Measurements from ENCODE around the gene BRSK2.

BRSK2 gene

DNA sequence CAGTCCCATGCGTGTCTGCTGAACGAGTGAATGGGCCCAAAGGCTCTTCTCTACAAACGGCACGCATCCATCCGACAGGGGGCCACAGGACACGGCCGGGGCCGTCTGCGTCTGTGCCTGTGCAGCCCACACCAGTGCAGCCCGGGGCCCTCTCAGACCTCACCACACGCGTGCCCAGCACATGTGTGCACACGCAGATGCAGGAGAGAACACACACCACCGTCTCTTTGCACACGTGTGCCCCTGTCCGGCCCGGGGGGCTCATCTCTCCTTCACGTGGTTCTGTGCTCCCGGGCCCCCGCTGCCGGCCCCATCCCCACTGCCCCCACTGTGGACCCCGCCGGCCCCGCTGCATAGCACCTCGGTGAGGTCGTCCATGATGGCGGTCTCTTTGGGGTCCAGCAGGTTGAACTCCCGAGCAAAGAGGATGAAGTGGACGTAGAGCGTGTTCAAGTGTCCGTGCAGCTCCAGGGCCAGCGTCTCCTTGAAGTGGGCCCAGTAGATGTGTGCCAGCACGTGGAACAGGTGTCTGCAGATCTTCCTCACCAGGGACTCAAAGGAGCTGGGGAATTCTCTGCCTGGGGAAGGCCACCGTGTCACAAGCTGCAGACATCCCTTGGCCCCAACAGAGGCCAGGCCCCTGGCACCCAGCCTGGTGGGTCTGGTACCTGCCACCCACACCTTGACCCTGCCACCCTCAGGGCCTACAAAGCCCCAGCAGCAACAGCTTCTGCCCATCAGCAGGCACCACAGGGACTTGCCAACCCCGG lies 80.4 kb downstream of the BRSK2 start:
- DNase-seq: no peak

DNA sequence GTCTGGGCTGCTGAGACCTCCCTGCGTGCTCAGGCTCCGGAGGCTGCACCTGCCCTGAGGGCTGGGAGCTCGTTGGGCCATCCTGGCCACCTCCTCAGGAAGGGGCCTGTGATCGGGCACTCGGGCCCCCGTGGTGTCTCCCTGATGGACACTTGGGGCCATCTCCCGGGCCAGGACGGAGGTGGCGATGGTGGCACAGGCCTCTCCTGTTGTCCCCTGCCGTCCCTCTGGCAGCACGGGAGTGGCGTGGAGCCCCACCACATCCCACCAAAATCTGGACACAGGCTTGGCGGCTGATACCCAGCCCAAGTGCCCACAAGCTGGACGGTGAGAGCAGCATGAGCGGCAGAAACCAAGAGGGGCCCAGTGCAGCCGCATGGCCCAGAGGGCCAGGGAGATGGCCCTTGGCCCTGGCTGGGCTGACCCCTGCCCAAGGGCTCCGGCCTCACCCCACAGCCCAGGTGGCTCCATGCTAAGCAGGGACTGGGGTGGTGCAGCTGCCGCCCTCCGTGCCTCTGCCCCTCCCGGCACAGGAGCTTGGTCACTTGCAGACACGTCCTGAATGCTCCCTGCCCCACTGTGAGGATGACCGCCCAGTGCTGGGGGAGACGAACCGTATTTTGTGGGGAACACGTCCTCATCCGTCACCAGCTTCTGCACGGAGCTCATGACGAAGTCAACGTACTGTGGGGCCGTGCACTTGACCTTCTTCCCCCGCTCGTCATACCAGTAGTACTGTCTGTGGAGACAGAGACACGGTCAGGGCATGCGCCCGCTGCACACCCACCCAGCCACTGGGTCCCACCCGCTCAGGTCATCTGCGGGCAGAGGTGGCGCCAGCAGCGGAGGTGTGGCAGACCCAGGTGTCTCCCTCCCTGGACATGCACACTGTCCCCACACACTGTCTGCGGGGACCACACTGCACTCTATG lies 81.2 kb downstream of the BRSK2 start:
- no peak for DNase-seq

DNA sequence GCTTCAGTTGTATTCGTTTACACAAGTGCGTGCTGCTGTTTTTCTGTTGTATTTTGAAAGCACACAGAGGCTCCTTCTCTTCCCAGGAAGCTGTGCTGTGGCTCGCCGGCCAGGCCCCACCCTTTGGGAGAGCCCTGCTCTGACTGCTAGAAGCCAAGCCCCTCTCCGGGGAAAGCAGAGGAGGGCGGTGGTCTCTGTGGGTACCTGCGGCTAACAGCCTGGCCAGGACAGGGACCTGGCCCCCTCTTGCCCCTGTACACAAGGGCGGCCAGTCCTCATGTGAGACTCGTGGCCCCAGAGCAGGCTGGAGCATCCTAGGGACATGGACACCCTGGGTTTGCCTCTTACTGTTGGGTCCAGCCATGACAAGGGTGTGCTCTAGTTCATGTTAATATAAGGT lies 82.0 kb downstream of the BRSK2 start:
- no peak for DNase-seq

DNA sequence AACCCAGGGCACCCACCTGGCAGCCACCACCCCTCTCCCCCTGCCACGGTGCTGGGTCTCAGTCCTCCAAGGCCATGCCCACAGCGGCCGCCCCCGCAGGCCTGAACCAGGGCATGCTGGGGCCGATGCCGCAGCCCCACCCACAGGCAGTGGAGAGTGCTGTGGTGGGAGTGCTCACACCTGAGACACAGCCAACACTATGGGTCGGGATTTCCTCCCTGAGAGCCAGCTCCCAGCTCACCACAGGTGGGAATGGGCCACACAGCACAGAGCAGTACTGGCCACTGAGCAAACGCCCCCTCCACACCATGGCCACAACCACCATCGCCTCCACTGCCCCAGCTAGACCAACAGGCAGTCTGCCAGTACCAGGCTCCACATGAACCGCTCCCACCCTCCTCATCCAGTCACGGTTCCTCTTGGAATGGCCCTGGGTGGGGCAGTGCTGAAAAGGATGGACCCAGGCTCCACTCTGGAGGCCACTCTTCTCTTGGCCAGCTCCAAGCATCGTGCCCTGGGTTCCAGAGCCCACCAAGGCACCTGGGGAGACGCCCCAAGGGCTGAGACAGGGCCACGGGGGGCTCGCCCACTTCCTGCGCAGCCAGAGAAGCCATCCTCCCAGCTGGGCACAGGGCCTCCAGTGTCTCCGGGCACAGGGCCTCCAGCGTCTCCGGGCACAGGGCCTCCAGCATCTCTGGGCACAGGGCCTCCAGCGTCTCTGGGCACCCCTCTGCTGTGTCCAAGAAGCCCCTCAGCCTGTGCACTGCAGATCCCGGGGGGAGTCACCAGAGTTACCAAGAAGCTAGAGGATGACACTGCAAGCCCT lies 82.7 kb downstream of the BRSK2 start:
- DNase-seq: no peak

DNA sequence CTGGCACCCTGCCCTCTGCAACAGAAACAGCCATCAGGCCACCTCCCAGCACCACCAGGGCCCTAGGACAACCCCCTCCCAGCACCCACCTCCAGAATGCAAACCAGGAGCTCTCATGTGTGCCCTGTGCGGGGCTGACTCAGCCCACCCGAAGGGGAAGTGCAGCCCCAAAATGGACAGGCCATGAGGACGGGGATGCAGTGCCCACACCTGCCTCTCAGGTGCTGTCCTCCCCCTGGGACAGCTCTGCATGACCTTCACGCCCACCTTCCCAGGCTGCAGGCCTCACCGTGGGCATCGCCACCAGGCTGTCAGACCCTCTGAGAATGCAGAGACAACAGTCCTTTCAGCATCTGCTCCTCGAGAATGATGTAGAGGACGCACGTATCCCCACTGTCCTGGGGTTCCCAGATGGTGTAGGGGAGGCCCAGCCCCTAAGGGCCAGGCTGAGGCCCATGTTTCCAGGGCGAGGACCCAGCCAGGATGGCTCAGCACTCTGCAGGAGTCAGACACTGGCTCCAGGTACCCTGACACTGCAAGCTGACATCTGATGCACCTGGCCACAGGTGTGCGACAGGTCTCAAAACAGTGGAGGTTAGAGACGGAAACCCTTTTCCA lies 83.4 kb downstream of the BRSK2 start:
- no peak for DNase-seq

DNA sequence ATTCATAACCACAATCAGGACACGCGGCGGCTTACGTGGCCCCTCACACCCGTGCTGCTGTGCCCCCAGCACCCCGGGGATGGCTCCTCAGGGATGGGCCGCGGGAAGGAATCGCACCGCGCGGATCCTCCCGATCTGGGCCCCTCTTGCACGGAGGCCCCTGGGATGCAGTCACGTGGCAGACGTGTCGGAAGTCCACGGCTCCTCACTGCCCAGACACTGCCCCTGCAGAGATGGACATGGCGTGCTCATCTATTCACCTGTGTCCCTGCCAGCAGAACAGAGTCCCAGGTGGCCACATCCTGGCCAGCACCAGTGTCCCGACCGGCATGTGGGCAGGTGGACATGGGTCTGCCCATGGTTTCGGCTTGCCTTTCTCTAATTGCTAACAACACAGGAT lies 84.1 kb downstream of the BRSK2 start:
- no peak for DNase-seq

DNA sequence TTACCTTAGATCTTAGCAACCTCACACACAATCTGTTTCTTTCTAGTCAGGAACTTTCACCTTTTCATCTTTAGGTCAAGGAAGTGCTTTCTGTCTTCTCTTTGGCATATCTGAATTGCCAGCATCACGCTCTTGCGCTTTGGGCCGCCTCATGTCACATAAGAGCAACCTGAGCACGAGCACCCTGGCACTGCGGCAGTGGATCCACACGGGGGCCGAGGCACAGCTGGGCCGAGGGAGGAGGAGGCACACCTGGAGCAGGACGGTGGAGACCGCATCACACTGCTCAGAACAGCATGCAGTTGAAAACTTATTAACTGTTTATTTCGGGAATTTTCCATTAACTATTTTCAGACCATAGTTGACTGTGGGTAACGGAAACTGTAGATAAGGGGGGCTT lies 86.1 kb downstream of the BRSK2 start:
- no peak for DNase-seq

DNA sequence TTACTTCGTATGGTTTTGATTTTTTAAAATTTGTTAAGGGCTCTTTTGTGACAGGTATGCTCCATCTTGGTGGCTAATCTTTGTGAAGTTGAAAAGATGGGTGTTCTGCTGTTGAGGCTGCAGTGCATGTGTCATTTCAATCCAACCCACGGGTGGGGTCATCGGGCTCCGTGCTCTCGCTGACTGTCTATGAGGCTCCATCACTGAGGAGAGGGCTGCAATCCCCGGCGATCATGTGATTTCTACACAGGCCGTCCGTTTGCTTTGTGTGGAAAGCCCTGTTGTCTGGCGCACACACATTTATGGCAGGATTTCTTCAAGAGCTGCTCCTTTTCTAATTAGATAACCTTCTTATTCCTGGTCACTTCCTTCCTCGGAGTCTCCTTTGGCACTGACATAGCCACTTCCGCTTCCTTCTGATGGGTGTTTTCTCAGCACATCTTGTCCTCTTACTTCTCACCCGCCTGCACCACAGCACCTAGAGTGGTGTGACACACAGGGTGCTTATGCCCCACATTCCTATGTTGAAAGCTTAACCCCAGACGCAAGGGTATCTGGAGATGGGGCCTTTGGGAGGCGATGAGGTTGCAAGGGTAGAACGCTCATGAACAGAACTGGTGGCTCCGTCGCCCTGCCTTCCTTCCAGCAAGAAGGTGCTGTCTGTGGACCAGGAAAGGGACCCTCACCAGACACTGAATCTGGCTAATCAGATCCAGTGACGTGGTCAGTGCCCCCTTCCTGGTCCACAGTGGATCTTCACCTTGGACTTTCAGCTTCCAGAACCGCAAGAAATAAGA lies 87.4 kb downstream of the BRSK2 start:
- no peak for DNase-seq

DNA sequence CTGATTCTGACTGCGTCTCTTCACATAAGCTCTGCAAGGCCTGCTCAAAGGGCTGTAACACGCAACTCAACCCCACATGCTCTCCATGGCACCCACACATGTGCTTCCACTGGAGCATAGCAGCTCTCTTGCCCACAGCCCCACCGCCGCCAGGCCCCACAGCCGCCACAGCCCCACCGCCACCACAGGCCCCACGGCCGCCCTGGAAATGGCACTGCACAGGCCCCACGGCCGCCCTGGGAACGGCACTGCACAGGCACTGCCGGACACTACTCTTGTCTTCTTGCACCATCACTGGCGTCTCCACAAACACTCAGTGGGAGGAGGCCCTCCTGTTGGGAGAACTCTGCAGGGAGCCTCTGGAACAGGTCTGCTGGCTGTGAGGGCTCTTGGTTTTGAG lies 88.3 kb downstream of the BRSK2 start:
- no peak for DNase-seq

DNA sequence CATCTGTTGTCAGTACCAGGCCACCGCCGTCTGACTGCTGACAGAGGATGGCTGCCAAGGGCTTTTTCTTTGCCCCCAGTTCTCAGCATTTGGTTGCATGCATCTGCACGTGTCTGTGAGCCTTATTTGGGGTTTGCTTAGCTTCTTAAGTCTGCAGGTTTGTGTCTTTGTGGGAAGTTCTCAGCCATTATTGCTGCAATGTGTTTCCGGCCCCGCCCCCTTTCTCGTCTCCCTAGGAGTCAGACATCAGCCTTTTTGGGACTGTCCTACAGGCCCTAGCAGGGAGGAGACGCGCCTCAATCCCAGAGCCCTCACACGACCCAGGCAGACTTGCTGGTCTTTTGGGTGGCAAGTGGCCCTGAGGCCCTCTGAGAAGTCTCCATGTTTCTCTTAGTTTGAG lies 88.8 kb downstream of the BRSK2 start:
- DNase-seq: no peak

DNA sequence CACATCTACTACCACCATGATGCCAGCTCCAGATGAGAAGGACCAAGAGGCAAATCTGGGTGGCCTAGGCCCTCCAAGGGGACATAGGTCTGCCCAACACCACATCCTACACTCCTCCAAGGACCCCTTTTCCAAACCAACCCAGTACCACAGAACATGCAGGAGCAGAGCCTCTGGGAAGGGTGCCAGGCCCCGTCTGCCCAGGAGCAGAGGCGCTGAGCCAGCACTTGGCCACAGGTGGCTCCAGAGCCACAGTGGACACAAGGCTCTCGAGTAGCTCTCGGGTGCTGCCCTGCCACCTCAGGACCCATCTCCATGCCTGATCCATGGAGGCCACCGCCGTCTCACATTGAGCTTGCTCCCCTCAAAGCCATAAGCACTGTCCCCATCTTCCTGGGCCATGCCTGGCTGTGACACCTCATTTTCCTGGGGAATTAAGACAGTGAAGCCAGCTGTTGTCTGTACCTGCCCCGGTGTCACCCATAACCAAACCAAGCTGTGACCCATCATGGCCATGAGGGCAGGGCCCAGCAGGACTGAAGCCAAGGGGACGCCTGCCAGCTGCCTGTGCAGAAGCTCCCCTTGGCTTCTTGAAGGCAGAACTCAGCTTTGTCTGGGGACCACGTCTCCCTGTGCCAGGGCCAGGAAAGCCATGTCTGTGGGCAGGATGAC lies 89.4 kb downstream of the BRSK2 start:
- no peak for DNase-seq

DNA sequence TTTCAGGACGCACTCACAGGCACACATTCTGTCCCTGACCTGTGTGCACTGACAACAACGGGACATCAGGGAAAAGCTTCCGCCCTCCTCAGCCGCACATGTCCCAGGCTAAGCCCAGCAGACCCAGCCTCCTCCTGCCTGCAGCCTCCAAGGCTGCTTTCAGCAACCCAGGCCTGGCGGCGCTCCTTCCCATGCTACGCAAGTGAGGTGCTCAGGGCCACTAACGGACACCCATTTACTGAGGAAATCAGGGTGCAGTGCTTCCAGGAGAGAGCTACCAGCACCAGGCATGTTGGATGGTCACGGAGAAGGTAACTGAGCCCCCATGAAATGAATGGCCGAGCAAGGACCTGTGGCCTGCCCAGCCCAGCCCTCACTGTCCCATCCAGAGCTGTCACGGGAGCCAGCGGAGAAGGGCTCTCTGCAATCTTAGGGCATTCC lies 90.0 kb downstream of the BRSK2 start:
- DNase-seq: no peak

DNA sequence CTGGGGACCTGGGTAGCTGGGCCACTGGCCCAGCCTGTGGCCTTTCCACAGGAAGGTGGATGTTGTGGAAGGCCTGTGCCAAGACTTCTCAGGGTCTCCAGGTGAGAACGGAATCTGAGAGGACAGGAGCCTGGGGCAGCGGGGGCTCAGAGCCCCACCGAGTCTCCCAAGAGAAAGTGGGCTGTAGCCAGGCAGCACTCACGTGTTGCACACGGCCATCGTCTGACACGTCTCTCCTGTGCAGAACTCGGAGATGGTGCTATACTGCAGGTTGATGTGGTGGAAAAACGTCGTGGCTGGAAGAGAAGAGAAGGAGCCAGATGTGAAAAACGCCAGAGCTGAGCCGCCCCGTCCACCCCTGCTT lies 90.4 kb downstream of the BRSK2 start:
- DNase-seq: no peak

DNA sequence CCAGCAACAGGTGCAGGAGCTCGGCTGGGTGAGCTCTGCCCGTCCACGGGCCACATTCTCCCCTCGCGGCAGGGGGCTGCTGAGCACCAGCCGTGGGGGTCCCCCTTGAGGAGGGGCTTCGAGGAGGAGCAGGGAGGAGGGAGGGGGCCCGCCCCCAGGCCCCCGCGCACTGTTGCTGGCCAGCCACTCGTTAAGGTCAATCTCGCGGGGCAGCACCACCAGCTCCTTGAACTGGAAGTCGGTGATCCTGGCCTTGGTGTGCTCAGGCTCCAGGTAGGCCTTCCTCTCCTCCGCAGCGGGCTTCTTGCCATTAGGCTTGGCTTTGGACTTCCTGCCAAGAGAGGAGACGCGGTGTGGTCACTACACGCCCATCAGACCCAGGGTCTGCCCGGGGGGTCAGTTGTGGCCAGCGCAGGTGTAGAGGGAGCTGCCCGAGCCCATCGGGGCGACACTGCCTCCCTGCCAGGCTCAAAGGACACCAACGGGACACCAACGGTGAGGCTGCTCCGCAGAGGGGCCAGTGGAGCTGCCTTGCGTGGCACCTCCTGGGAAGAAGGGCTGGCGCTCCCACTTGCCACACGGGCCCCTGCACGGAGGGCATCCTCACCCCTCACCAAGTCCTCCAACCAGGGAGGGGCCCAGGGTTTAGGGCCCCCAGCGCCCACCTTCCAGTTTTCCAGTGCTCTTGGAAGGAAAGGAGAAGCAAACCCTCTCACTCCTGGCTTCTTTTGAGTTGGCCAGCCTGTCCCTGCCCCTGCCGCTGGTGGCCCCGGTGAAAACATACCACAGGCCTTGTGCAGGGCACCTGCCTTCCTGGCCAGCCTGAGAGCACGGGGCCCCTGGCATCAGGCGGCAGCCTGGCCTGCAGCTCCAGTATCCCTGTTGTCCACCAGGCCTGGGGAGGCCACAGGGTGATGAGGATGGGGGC lies 91.1 kb downstream of the BRSK2 start:
- no peak for DNase-seq

DNA sequence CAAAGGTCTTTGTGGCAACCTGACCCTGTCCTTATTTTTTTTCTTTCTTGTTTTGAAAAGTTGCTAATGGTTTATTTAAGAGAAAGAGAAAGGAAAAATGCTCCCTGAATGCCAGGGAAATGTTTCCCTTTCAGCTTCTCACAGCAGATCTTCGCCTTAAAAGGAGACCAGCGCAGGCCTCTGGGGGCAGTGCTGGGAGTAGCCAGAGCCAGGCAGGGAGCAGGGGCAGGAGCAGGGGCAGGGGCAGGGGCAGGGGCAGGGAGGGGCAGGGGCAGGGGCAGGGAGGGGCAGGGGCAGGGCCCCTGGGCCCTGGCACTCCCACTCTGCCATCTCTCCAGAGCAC lies 91.7 kb downstream of the BRSK2 start:
- no peak for DNase-seq

DNA sequence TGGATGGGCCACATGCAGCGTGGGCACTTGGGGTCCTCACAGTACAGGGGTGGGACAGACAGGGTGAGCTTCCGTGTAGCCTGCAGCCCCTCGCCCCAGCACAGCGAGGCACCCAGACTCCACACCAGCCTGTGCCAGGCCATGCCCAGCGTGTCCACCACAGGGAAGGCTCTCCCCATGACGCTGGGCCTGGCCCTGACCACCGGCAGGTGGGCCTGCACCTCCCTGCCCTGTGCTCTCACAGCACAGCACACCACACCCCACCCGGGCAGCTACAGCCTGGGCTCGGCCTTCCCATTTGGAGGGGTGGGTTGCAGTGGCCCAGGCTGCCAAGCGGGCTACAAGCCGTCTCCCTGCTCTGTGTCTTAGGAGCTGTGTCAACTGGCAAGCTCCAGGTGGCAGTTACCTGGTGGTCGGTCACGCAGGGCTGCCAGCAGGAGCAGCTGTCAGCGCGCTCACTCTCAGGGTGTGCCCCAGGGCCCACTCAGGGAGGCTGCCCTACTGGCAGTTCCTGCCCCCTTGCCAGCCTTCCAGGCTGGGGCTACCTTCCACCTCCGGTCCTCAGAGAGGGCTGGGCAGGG lies 92.2 kb downstream of the BRSK2 start:
- DNase-seq: no peak

DNA sequence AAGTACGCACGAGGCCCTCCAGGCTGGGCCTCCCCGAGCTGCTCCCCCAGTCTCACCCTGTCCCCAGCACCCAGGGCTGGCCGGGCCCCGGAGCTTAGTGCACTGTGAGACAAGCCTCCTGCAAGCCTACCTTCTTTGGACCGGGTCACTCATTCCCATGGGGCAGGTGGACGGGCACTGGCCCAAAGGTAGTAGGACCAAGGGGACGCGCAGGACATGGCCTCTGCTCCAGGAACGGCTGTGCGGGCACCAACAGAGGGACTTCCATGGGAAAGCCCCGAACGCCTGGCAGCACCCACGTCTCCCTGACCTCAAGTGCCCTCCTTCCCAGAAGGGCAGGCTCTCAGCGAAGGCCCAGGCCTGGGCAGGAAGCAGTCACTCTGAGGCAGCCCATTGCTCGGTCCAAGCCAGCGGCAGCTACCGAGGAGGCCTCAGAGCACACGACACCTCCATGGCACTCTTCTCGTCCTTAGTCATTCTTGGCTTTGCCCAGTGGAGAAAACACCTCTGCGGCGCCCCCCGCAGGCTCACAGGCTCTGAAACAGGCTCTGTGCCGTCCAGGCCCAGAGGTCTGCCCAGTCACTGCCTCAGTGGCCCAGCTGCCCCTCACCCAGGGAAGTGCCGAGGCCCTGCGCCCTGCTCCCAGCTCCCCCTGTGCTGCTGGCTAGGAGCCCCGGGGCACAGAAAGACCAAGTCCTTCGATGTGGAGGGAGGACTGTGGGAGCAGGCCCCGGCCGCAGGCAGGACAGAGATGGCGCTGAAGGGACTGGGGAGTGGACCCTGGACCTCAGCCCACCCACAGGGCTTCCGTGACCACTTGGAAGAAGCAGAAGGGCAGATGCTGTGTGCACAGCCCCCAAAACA lies 93.1 kb downstream of the BRSK2 start:
- DNase-seq: no peak

DNA sequence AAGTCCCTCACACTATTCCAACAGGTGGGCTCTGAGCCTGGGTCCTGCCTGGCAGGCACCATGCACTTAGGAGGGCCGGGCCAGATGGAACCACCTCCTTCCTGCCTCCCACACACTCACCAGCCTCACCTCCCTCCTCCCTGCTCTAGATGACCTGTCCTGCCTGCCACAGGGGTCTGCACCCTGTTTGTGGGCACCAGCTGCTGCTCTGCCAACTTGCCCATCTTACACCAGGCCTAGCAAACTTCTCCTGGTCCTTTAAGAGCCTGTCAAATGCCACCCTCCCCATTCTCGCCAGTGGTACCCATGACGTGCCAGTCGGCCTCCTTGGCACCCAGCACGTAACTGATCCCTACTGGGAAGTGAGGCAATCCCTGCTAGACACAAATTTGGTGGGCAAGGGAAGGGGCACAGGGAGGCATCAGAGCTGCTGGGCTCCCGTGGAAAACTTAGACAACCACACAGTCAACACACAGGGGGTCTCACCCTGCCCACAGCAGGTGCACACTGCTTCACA lies 93.8 kb downstream of the BRSK2 start:
- DNase-seq: no peak
